Activated B cell treated with CpG ODN at 0.5 μM for 24 hours (primary cell): ENCODE results near the gene STIL. TPM values are rescaled to one million over a fixed set of nuclear protein-coding genes. Genes with fewer than 3 reads are reported as not detected.
"Not testable (repeated sequence)": the region's sequence is repeated elsewhere in the genome, so short reads cannot be mapped to it uniquely, and the experiment has no call there.

Source experiments
- ATAC-seq: fragments of 200-7000 bp; cut with Tn5 transposase; one replicate; pipeline ENCODE4 v1.10.0; 2021; ENCODE audit warnings: low read depth, mild to moderate bottlenecking, moderate library complexity
- CTCF ChIA-PET: fragments of 350-600 bp; sonication (Branson Sonifier 250); formaldehyde crosslinking; loops from one replicate; lab custom pipeline; 2021; ENCODE audit warnings: antibody characterized with exemption; lab: Charles Lee
- POLR2A ChIA-PET: fragments of 350-600 bp; sonication (Branson Sonifier 250); formaldehyde crosslinking; loops from one replicate; lab custom pipeline; 2021; ENCODE audit warnings: antibody characterized with exemption; lab: Charles Lee
- DNase-seq: peaks from one replicate; pipeline ENCODE4 v3.0.0; 2022
- H3K27ac Mint-ChIP-seq: one replicate; pipeline ENCODE4 v1.8.0; 2020; ENCODE audit warnings: mixed read lengths
- H3K27me3 Mint-ChIP-seq: one replicate; pipeline ENCODE4 v1.8.0; 2021; ENCODE audit warnings: mixed read lengths
- H3K36me3 Mint-ChIP-seq: one replicate; pipeline ENCODE4 v1.8.0; 2021; ENCODE audit warnings: low read depth, mixed read lengths
- H3K4me1 Mint-ChIP-seq: one replicate; pipeline ENCODE4 v1.8.0; 2021; ENCODE audit warnings: mixed read lengths
- H3K4me3 Mint-ChIP-seq: one replicate; pipeline ENCODE4 v1.8.0; 2020; ENCODE audit warnings: mild to moderate bottlenecking, mixed read lengths
- H3K9me3 Mint-ChIP-seq: one replicate; pipeline ENCODE4 v1.8.0; 2020; ENCODE audit warnings: mixed read lengths
- intact Hi-C: fragments of 100-400 bp; cut with micrococcal nuclease; formaldehyde crosslinking; loops from one replicate; pipeline ENCODE4 v1.15.1; 2024
- total RNA-seq: library from RNA; stranded (reverse); gene quantifications from 2 replicates; pipeline ENCODE4 v1.2.3, GENCODE V29; 2022
- TF ChIP-seq, protein P1 (sequence below): fragments of 200-600 bp; IDR thresholded peaks from one replicate; pipeline ENCODE4 v1.8.0; 2022; ENCODE audit warnings: antibody characterized with exemption, mild to moderate bottlenecking

The STIL gene
- total RNA-seq, 1 donor from 2014 or later = 4.2 TPM

DNA sequence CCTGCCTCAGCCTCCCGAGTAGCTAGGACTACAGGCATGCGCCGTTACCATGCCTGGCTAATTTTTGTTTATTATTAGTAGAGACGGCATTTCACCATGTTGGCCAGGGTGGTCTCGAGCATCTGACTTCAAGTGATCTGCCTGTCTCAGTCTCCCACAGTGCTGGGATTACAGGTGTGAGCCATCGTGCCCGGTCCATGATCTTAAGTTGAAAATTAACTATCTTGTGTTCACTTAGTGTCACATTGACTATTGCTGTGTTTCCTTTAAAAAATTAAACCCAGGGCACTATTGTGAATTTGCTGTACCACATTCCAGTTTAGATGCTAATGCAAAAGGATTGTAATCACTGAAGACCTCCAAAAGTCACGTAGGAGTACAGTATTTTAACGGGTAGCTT lies 33.8 kb upstream of the STIL start:
- Mint-ChIP-seq H3K27ac (no peak overlapping the region), H3K9me3 (no peaks in the 10 kb centered on the region), H3K4me1 (peaks cover 4% of the 10 kb centered on the region), H3K4me3 (no peak overlapping the region), H3K27me3 (no peaks in the 10 kb centered on the region), H3K36me3 (peaks cover 32% of the 10 kb centered on the region)
- ATAC-seq = no peak
- no peak for DNase-seq
- TF ChIP-seq, protein P1, sequence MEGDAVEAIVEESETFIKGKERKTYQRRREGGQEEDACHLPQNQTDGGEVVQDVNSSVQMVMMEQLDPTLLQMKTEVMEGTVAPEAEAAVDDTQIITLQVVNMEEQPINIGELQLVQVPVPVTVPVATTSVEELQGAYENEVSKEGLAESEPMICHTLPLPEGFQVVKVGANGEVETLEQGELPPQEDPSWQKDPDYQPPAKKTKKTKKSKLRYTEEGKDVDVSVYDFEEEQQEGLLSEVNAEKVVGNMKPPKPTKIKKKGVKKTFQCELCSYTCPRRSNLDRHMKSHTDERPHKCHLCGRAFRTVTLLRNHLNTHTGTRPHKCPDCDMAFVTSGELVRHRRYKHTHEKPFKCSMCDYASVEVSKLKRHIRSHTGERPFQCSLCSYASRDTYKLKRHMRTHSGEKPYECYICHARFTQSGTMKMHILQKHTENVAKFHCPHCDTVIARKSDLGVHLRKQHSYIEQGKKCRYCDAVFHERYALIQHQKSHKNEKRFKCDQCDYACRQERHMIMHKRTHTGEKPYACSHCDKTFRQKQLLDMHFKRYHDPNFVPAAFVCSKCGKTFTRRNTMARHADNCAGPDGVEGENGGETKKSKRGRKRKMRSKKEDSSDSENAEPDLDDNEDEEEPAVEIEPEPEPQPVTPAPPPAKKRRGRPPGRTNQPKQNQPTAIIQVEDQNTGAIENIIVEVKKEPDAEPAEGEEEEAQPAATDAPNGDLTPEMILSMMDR = no peak
- CTCF ChIA-PET = no interaction called here
- intact Hi-C loops = no loop called here
- POLR2A ChIA-PET = no interaction called here

DNA sequence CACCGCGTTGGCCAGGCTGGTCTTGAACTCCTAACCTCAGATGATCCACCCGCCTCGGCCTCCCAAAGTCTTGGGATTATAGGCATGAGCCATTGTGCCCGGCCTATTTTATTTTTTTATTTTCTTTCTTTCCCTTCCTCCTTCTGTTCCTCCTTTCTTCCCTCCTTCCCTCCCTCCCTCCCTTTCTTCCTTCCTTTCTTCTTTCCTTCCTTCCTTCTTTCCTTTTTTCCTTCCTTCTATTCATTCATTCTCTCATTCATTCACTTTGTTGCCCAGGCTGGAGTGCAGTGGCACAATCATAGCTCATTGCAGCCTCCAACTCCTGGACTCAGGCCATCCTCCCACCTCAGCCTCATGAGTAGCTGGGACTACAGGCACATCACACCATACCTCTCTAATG lies 33.0 kb upstream of the STIL start:
- H3K27me3 Mint-ChIP-seq = not testable (repeated sequence)

DNA sequence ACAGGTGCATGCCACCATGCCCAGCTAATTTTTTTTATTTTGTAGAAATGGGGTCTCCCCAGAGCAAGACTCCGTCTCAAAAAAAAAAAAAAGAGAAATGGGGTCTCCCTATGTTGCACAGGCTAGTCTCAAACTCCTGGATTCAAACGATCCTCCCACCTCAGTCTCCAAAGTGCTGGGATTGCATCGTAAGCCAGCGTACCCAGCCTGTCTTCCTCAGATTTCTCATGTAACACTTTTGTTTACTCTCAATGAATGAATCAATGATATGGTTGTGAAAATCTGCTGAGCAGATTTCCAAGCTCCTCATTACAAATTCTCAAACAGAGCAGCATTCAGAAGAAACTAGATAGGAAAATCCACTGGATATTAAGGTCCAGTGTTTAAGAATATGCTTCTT lies 26.3 kb upstream of the STIL start:
- ChIA-PET POLR2A (no interaction called here), CTCF (no interaction called here)
- intact Hi-C loops = no loop called here
- Mint-ChIP-seq H3K4me1 (peaks cover 16% of the 10 kb centered on the region), H3K9me3 (no peaks in the 10 kb centered on the region), H3K36me3 (peaks cover 12% of the 10 kb centered on the region), H3K27me3 (no peaks in the 10 kb centered on the region), H3K27ac (no peak overlapping the region), H3K4me3 (no peak overlapping the region)
- TF ChIP-seq, protein P1 = no peak
- DNase-seq (no peak), ATAC-seq (no peak)

More for the DNA sequence above, 33.0 kb upstream of the STIL start:
- H3K4me1 Mint-ChIP-seq, CTCF ChIA-PET, H3K27ac Mint-ChIP-seq, ATAC-seq, DNase-seq, POLR2A ChIA-PET, intact Hi-C loops, H3K4me3 Mint-ChIP-seq, H3K9me3 Mint-ChIP-seq: not testable (repeated sequence)
- H3K36me3 Mint-ChIP-seq = peaks cover 32% of the 10 kb centered on the region

GRCh38 chr1:47338249-47339077 lies 24.5 kb upstream of the STIL start:
- no peak overlapping the region for H3K27ac Mint-ChIP-seq
- H3K27me3 Mint-ChIP-seq = no peaks in the 10 kb centered on the region
- H3K4me1 Mint-ChIP-seq = peaks cover 23% of the 10 kb centered on the region
- DNase-seq (no peak), ATAC-seq (no peak)
- TF ChIP-seq, protein P1 = no peak
- ChIA-PET POLR2A (no interaction called here), CTCF (interaction anchor here (0.6 to 1.2 kb wide), 3 partner anchors 14 to 372 kb away, joined by 3 to 5 read pairs (median 4); no protein-coding TSS in a partner anchor)
- intact Hi-C loops = loop anchor here (10.0 kb wide), 2 partner anchors 144 to 624 kb away; partner anchors contain the start of genes EFCAB14 and PDZK1IP1
- H3K9me3 Mint-ChIP-seq = no peaks in the 10 kb centered on the region
- H3K36me3 Mint-ChIP-seq = peaks cover 9% of the 10 kb centered on the region
- H3K4me3 Mint-ChIP-seq = no peak overlapping the region

DNA sequence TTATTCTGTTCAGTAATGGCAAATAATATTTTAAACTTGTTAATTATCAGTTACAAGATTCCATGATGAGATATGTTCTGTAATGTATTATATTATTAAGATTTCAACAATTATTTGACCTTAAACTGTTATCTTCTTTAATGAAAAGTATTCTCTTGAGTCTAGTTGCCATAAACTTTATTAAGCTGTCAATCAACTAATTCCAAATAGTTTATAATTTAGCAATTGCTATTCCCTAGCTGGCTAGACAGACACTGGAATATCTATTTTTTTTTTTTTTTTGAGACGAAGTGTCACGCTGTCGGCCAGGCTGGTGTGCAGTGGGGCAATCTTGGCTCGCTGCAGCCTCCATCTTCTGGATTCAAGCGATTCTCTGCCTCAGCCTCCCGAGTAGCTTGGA lies 23.4 kb upstream of the STIL start:
- no peak overlapping the region for H3K27ac Mint-ChIP-seq
- ChIA-PET POLR2A (no interaction called here), CTCF (no interaction called here)
- H3K27me3 Mint-ChIP-seq = no peaks in the 10 kb centered on the region
- no peaks in the 10 kb centered on the region for H3K9me3 Mint-ChIP-seq
- peaks cover 8% of the 10 kb centered on the region for H3K36me3 Mint-ChIP-seq
- no peak overlapping the region for H3K4me3 Mint-ChIP-seq
- no peak for ATAC-seq
- TF ChIP-seq, protein P1 = no peak
- intact Hi-C loops = loop anchor here (10.0 kb wide), 2 partner anchors 143 to 623 kb away; partner anchors contain the start of genes EFCAB14 and PDZK1IP1
- no peak for DNase-seq
- H3K4me1 Mint-ChIP-seq = peaks cover 23% of the 10 kb centered on the region
